T-helper 2 cell treated with Interferon-gamma antibody and Interleukin-4, amounts not matched to agents 5 μg/mL and 100 μg/mL, for 36 hours (primary cell): ENCODE results near the gene CNOT9.
"Not testable (repeated sequence)": the region's sequence is repeated elsewhere in the genome, so short reads cannot be mapped to it uniquely, and the experiment has no call there.

Experiments used
- DNase-seq: peaks from one replicate; pipeline ENCODE4 v3.0.0; 2021; ENCODE audit warnings: low spot score
- H3K27ac Mint-ChIP-seq: one replicate; pipeline ENCODE4 v1.8.0; 2021; ENCODE audit warnings: mild to moderate bottlenecking, mixed read lengths
- H3K27me3 Mint-ChIP-seq: one replicate; pipeline ENCODE4 v1.8.0; 2021; ENCODE audit warnings: low read depth, mixed read lengths
- H3K36me3 Mint-ChIP-seq: one replicate; pipeline ENCODE4 v1.8.0; 2021; ENCODE audit warnings: low read depth, mixed read lengths
- H3K4me1 Mint-ChIP-seq: one replicate; pipeline ENCODE4 v1.8.0; 2021; ENCODE audit warnings: low read depth, mixed read lengths
- H3K4me3 Mint-ChIP-seq: one replicate; pipeline ENCODE4 v1.8.0; 2022; ENCODE audit warnings: mild to moderate bottlenecking, moderate library complexity, mixed read lengths
- H3K9me3 Mint-ChIP-seq: one replicate; pipeline ENCODE4 v1.8.0; 2021; ENCODE audit warnings: mixed read lengths

The CNOT9 gene, protein sequence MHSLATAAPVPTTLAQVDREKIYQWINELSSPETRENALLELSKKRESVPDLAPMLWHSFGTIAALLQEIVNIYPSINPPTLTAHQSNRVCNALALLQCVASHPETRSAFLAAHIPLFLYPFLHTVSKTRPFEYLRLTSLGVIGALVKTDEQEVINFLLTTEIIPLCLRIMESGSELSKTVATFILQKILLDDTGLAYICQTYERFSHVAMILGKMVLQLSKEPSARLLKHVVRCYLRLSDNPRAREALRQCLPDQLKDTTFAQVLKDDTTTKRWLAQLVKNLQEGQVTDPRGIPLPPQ

DNA sequence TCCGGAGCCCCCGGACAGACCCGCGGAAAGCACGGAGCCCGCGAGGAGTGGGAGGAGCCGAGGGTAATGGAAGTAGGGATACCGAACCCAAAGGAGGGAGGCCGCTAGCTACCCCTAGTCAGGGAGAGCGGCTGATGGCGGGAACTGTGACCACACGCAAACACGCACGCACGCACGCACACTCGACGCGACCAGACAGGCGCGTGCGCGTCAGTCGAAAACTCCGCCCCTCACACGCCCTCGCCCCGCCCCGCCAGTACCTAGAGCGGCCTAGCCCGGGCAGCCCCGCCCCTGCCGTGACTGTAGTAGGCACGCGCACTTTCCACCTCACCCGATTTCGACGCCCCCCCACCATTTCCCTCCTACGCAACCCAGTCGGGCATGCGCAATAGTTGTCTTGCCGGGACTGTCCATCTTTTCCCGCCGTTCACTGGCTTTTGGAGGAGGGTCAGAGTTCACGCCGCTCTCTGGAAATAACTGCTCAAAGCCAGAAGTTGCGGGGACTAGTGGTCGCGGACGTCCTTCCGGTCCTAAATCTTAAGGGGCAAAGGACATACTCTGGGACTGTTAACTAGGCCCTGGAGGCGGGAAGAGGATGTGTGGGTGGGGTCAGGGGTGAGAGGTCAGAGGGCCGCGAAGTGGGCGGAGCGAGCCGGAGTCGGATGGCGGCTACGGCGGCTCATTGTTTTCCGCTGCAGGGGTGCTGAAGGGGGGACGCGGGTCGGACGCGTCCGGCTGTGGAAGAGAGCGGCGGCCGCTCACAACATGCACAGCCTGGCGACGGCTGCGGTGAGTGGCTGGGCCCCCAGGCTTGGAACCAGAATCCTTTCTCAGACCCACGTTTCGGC, at the start of gene CNOT9, which contains the start of gene USP37:
Gene CNOT9, plus strand, starts transcription at position 650 of the 848 bp plus-strand sequence. Its CDS starts 116 bp downstream, at position 766.
Gene USP37, minus strand, starts transcription at position 162 of the 848 bp plus-strand sequence. CDS start 9,698 bp downstream, outside the sequence.
- DNase-seq = peak; percentile 100
- Mint-ChIP-seq H3K27me3 (no peaks in the 10 kb centered on the region), H3K4me1 (peaks cover 48% of the 10 kb centered on the region)

DNA sequence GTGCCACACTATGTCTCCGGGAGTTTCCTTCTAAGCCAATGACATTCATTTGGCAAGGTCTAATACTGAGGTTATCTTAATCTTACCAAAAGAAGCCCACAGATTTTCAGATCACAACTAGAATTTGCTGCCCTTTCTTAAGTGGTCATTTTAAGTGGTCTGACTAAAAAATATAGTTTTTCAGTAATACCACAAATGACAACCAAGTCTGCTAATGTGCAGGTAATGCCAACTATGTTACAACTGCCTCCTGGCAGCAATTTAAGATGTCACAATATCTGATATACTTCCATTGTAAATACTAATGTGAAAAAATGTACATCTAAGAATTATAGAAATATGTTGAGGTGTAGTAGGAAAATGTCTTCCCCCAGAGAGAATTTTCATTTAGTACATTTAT, 49.8 kb upstream of the CNOT9 start:
- no peak overlapping the region for H3K27ac Mint-ChIP-seq
- H3K4me1 Mint-ChIP-seq = peaks cover 32% of the 10 kb centered on the region
- no peak for DNase-seq
- H3K9me3 Mint-ChIP-seq = peaks cover 5% of the 10 kb centered on the region
- H3K27me3 Mint-ChIP-seq = no peaks in the 10 kb centered on the region
- H3K4me3 Mint-ChIP-seq = no peak overlapping the region
- peaks cover 51% of the 10 kb centered on the region for H3K36me3 Mint-ChIP-seq

More for the DNA sequence above, at the start of gene CNOT9, which contains the start of gene USP37:
- peaks cover 56% of the 10 kb centered on the region for H3K36me3 Mint-ChIP-seq
- no peaks in the 10 kb centered on the region for H3K9me3 Mint-ChIP-seq
- peak within 1 kb of the TSS; percentile 100 for H3K27ac Mint-ChIP-seq
- H3K4me3 Mint-ChIP-seq = peak within 1 kb of the TSS; percentile 93

DNA sequence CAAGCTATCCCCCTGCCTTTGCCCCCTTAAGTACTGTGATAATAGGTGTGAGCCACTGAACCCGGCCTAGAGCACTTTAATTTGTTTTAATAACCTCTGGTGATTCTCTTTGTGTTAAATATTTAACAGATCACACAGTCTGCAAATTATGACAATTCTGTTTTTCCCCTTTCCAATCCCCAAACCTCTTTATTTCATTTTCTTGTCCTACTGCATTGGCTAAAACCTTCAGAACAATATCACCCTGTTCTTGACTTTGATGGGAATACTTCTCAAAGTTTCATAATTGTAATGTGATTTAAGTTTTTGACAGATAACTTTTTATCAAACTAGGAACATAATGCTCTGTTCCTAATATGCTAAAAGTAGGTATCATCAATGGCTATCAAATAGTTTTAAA, 45.0 kb upstream of the CNOT9 start:
- no peak overlapping the region for H3K27ac Mint-ChIP-seq
- no peaks in the 10 kb centered on the region for H3K27me3 Mint-ChIP-seq
- no peak for DNase-seq
- peaks cover 5% of the 10 kb centered on the region for H3K4me1 Mint-ChIP-seq
- peaks cover 59% of the 10 kb centered on the region for H3K36me3 Mint-ChIP-seq
- no peak overlapping the region for H3K4me3 Mint-ChIP-seq
- H3K9me3 Mint-ChIP-seq = peaks cover 14% of the 10 kb centered on the region

DNA sequence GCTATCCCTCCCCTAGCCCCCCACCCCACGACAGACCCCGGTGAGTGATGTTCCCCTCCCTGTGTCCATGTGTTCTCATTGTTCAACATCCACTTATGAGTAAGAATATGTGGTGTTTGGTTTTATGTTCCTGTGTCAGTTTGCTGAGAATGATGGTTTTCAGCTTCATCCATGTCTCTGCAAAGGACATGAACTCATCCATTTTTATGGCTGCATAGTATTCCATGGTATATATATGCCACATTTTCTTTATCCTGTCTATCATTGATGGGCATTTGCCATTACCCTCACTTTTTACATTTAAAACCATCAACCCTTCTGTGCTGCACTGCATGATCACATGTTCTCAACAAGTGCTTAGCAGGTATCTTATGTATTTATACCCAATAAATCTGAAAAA, 40.2 kb upstream of the CNOT9 start:
- not testable (repeated sequence) for H3K27ac Mint-ChIP-seq, DNase-seq, H3K4me3 Mint-ChIP-seq, H3K4me1 Mint-ChIP-seq, H3K27me3 Mint-ChIP-seq
- Mint-ChIP-seq H3K36me3 (peaks cover 74% of the 10 kb centered on the region), H3K9me3 (peaks cover 14% of the 10 kb centered on the region)

DNA sequence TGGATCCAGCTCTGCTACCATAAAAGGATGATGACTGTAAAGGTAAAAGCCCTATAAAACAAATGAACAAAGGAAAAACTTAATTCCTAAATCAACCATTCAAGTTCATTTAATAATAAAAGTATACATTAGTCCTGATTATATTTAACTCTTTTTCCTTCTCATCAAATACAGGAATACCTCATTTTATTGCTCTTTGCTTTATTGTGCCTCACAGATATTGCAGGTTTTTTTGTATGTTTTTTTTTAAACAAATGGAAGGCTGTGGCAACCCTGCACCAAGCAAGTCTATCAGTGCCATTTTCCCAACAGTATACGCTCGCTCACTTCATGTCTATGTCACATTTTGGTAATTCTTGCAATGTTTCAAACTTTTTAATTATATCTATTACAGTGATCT, 38.6 kb upstream of the CNOT9 start:
- Mint-ChIP-seq H3K4me1 (no peaks in the 10 kb centered on the region), H3K9me3 (peaks cover 4% of the 10 kb centered on the region), H3K27ac (no peak overlapping the region), H3K27me3 (no peaks in the 10 kb centered on the region), H3K36me3 (peaks cover 59% of the 10 kb centered on the region), H3K4me3 (no peak overlapping the region)
- no peak for DNase-seq

DNA sequence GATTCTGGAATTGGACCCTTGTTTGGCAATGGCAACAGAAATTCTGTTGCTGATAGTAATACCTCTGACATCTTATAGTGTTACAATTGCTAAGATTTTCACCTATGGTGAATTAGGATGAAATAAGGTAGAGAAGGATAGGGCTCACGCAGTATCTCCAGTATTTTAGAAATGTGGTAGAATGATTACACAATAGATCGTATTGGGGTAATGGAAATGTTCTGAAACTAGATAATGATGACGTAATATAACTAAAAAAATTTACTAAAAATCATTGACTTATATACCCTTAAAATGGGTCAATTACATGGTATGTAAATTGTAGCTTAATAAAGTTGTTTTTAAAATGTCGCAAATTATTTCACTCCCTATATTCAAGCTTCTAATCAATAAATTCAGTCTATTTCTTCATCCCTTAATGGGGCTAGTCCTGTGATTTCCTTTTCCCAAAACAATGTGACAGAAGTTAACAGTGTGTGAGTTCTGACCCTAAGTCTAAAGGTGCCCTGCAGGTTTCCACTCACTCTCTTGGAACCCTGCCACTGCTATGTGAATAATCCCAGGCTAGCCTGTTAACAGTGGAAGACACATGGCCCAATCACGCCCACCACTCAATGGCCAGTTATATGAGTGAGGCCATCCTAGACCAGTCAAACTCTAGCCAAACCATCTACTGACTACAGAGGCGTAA, 31.7 kb upstream of the CNOT9 start:
- Mint-ChIP-seq H3K4me3 (no peak overlapping the region), H3K27ac (no peak overlapping the region), H3K36me3 (peaks cover 28% of the 10 kb centered on the region), H3K4me1 (no peaks in the 10 kb centered on the region), H3K9me3 (no peaks in the 10 kb centered on the region), H3K27me3 (no peaks in the 10 kb centered on the region)
- DNase-seq = no peak

DNA sequence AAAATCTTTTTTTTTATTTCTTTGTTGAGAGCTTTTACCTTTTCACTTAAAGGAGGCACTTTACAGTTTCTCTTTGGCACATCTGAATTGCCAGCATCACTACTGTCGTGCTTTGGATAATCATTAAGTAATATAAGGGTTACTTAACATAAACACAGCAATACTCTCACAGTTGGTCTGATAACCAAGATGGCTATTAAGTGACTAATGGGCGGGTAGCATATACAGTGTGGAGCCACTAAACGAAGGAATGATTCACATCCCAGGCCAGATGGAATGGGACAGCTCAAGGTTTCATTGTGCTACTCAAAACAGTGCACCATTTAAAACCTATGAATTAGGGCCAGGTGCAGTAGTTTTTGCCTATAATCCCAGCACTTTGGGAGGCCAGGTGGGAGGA, 28.6 kb upstream of the CNOT9 start:
- Mint-ChIP-seq H3K4me3 (no peak overlapping the region), H3K27ac (no peak overlapping the region), H3K27me3 (no peaks in the 10 kb centered on the region), H3K9me3 (no peaks in the 10 kb centered on the region), H3K4me1 (no peaks in the 10 kb centered on the region), H3K36me3 (peaks cover 36% of the 10 kb centered on the region)
- no peak for DNase-seq

DNA sequence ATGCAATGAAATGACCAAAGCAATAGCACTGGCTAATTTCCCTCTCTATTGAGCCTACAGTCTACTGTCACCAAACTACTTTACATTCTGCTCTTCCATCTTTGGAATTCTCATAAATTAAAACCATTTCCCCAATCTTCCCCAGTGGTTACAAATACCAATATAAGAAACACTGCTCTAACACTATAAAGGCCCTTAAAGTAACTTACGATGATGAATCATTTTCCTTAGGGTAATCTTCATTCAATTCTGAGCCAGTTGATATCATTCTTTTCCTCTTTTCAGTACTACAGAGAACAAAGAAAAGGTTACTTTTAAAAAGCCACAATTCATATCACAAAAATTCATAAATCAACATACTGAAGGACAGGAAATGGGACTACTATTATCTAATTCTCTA, 22.6 kb upstream of the CNOT9 start:
- Mint-ChIP-seq H3K9me3 (no peaks in the 10 kb centered on the region), H3K27ac (no peak overlapping the region), H3K4me1 (no peaks in the 10 kb centered on the region), H3K27me3 (no peaks in the 10 kb centered on the region), H3K36me3 (peaks cover 53% of the 10 kb centered on the region), H3K4me3 (no peak overlapping the region)
- DNase-seq = no peak

DNA sequence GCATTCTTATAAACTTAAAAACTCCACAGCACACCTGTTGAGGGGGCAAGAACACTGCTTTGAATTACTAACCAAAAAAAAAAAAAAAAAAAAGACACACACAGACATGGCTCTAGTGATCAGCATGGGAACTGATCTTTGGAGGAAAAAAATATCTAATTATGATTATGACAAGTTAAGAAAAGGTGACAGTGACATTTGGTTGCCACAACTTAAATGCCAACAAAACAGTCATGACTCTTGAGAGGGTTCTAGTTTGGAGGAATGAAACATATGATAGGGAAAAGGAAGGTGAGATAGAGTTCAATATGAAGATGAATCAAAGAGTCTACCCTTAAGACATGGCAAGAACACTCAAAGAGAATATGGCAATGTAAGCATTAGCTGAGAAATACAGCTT, 21.1 kb upstream of the CNOT9 start:
- H3K27ac Mint-ChIP-seq = no peak overlapping the region
- H3K9me3 Mint-ChIP-seq = no peaks in the 10 kb centered on the region
- H3K36me3 Mint-ChIP-seq = peaks cover 52% of the 10 kb centered on the region
- no peaks in the 10 kb centered on the region for H3K4me1 Mint-ChIP-seq
- no peaks in the 10 kb centered on the region for H3K27me3 Mint-ChIP-seq
- DNase-seq = no peak
- no peak overlapping the region for H3K4me3 Mint-ChIP-seq

DNA sequence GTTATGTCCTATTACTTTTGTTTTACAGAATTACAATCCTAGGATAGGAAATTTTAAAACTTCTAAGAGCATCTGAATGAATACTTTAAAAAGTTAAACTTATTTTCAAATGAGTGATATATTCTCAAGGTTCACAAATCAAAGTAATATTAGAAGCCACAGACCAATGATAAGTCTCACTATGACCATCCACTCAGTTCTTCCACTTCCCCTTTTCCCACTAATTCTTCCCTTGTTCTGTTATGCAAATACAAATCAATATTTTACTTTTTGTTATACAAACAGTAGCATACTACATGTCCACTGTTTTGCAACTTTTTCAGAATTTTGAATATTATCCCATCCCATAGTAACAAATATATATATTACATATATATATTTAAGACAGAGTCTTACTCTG, 20.7 kb upstream of the CNOT9 start:
- H3K4me1 Mint-ChIP-seq = no peaks in the 10 kb centered on the region
- no peak for DNase-seq
- H3K9me3 Mint-ChIP-seq = no peaks in the 10 kb centered on the region
- no peaks in the 10 kb centered on the region for H3K27me3 Mint-ChIP-seq
- peaks cover 53% of the 10 kb centered on the region for H3K36me3 Mint-ChIP-seq
- no peak overlapping the region for H3K4me3 Mint-ChIP-seq
- no peak overlapping the region for H3K27ac Mint-ChIP-seq

DNA sequence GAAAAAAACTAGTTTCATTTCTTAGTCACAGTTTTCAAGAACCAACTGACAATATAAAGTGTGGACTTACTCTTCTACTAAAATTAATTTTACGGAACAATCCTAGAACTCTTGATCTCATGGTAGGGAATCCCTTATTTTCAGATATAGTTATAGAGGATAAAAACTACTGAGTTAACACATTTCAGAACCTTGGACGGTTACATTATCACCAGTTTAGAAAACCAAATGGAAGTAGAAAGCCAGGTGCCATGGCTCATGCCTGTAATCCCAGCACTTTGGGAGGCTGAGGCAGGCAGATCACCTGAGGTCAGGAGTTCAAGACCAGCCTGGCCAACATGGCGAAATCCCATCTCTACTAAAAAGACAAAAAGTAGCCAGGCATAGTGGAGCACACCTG, 14.4 kb upstream of the CNOT9 start:
- not testable (repeated sequence) for H3K4me3 Mint-ChIP-seq, H3K27me3 Mint-ChIP-seq, DNase-seq, H3K9me3 Mint-ChIP-seq, H3K27ac Mint-ChIP-seq, H3K4me1 Mint-ChIP-seq
- H3K36me3 Mint-ChIP-seq = peaks cover 48% of the 10 kb centered on the region

DNA sequence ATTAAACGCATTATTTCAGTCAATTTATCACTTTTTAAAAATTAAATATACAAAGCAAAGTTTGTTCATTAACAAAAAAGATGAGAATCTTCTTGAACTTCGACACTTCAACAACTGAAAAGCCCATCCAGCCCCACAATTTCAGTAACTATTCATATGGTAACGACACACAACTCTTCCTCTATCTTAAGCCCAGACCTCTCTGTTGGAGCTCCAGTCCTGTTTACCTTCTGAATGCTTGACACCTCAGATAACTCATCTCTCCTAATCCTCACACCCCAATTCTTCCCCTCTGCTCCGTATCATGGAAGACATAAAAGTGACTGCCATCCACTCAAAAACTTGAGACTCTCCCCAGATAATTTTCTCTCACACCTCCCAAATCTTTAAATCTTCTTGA, 13.1 kb upstream of the CNOT9 start:
- Mint-ChIP-seq H3K9me3 (no peaks in the 10 kb centered on the region), H3K27me3 (no peaks in the 10 kb centered on the region), H3K4me1 (peaks cover 8% of the 10 kb centered on the region), H3K4me3 (no peak overlapping the region), H3K27ac (peak overlapping the region; percentile 22), H3K36me3 (peaks cover 54% of the 10 kb centered on the region)
- DNase-seq = no peak

DNA sequence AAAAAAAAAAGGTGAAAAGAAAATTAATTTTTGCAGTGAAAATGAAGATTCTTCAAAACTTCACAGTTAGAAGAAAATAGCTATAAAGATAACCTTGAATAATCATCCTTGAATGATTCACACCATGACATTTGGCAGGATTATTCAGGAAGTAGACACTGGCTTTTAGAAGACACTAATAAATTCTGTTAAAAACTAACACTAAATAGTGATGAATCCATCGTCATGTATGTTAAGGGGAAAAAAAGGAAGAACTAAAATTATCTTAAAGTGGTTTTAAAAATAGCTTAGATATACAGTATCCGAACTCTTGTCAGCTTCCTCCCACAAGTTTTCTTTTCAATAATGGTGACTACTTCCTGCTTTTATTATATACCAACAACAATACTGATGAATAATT, 10.7 kb upstream of the CNOT9 start:
- DNase-seq = no peak
- Mint-ChIP-seq H3K4me3 (no peak overlapping the region), H3K4me1 (peaks cover 11% of the 10 kb centered on the region), H3K27me3 (no peaks in the 10 kb centered on the region), H3K9me3 (no peaks in the 10 kb centered on the region), H3K36me3 (peaks cover 52% of the 10 kb centered on the region), H3K27ac (no peak overlapping the region)

DNA sequence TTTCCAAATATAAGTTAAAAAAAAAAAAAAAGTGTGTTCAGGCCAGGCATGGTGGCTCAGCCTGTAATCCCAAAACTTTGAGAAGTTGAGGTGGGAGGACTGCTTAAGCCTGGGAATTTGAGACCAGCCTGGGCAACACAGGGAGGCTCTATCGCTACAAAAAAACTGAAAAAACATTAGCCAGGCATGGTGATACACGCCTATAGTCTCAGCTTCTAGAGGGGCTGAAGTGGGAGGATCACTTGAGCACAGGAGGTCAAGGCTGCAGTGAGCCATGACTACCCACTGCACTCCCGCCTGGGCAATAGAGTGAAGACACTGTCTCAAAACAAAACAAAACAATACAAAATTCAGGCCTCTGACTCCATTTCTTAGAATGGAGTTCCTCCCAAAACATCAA, 9.7 kb upstream of the CNOT9 start:
- Mint-ChIP-seq H3K36me3 (peaks cover 54% of the 10 kb centered on the region), H3K9me3 (no peaks in the 10 kb centered on the region), H3K27me3 (no peaks in the 10 kb centered on the region), H3K4me1 (peaks cover 18% of the 10 kb centered on the region), H3K4me3 (no peak overlapping the region), H3K27ac (no peak overlapping the region)
- DNase-seq = no peak
